AG09309 (cell line): ENCODE data around the gene CD7.

Experiments used
- DNase-seq: peaks from one replicate; pipeline ENCODE4 v3.0.0-alpha.2; 2010; ENCODE audit warnings: low read depth
- H3K4me3 ChIP-seq: 2 replicates; pipeline ENCODE4 v1.5.1; 2011; ENCODE audit warnings: mild to moderate bottlenecking, low read depth, low read length, moderate library complexity; ENCODE audit not compliant: control insufficient read depth
- CTCF ChIP-seq: IDR thresholded peaks from 2 replicates; pipeline ENCODE4 v1.5.1; 2011; ENCODE audit warnings: mild to moderate bottlenecking, low read depth, low read length, inconsistent platforms; ENCODE audit not compliant: insufficient read depth, control insufficient read depth; ENCODE audit errors: missing control alignments

The CD7 gene

GRCh38 chr17:82331345-82331939, 14.0 kb upstream of the CD7 start:
- DNase-seq: no peak
- TF ChIP-seq CTCF: no peak
- H3K4me3 ChIP-seq: no peak overlapping the region

GRCh38 chr17:82330322-82331239, 13.2 kb upstream of the CD7 start:
- DNase-seq: no peak
- H3K4me3 ChIP-seq: no peak overlapping the region
- no peak for TF ChIP-seq CTCF

- no peak for TF ChIP-seq CTCF
- no peak overlapping the region for H3K4me3 ChIP-seq
- no peak for DNase-seq
Observed at GRCh38 chr17:82329683-82330321, 12.4 kb upstream of the CD7 start.

- no peak for DNase-seq
- no peak for TF ChIP-seq CTCF
- no peak overlapping the region for H3K4me3 ChIP-seq
Observed at GRCh38 chr17:82328994-82329507, 11.6 kb upstream of the CD7 start.

- H3K4me3 ChIP-seq: no peak overlapping the region
- DNase-seq: no peak
- no peak for TF ChIP-seq CTCF
Observed at GRCh38 chr17:82328141-82328993, 11.0 kb upstream of the CD7 start.

- no peak for DNase-seq
- no peak overlapping the region for H3K4me3 ChIP-seq
- TF ChIP-seq CTCF: no peak
Observed at GRCh38 chr17:82327757-82328140, 10.3 kb upstream of the CD7 start.
